NT2/D1 (cell line): ENCODE results near the gene SDK1.

Experiments used
- YY1 ChIP-seq: IDR thresholded peaks from 2 replicates; pipeline ENCODE4 v1.6.1; 2011; ENCODE audit not compliant: insufficient read length, insufficient read depth
- ZNF274 ChIP-seq: IDR thresholded peaks from 2 replicates; pipeline ENCODE4 v1.6.1; 2011; ENCODE audit warnings: mild to moderate bottlenecking, low read depth, low read length

- TF ChIP-seq YY1 (no peak), ZNF274 (no peak)
Observed at GRCh38 chr7:3697472-3697871, 396.4 kb downstream of the SDK1 start.
